GM19395 (cell line): ENCODE data around the gene NXPH4.

Experiments used
- ATAC-seq: cut with Tn5 transposase; IDR thresholded peaks from one replicate; pipeline ENCODE4 v1.9.1; 2021; ENCODE audit warnings: mild to moderate bottlenecking, moderate library complexity; ENCODE audit not compliant: unreplicated experiment

Gene NXPH4

DNA sequence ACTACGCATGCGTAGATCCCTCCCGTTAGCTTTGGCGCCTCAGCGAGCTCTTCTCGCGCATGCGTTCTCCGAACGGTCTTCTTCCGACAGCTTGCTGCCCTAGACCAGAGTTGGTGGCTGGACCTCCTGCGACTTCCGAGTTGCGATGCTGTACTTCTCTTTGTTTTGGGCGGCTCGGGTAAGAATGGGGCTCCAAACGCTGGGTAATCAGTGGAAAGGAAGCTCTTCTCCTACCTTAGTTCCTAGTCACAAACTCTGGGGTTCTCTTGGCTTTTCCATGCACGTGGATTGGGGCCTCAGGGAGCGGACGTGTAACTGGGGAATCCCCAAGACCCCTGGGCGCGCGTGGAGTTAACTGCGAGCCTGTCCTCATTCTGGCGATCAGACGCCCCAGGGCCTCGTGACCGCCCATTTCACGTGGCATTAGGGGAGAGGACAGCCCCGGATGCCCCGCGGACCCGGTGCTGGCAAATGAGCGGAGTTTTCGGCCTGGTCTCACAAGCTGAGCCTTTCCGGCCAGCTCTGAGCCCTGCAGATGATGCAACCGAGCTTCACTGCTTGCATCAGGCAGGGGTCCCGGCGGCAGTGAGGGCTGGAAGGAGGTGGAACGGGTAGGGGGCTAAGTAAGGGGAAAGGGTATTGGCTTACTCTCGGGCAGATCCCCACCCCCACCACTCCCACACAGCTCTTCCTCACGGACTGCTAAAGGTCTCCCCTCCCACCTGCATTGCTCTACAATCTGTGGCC is 13.2 kb downstream of the NXPH4 start, which contains the start of gene SHMT2:
Gene SHMT2, plus strand, starts transcription at position 78 of the 747 bp plus-strand sequence. Its CDS starts 68 bp downstream, at position 146.
- ATAC-seq, result peak; percentile 65

GRCh38 chr12:57230381-57231155 is 14.0 kb downstream of the NXPH4 start:
- ATAC-seq, result no peak

DNA sequence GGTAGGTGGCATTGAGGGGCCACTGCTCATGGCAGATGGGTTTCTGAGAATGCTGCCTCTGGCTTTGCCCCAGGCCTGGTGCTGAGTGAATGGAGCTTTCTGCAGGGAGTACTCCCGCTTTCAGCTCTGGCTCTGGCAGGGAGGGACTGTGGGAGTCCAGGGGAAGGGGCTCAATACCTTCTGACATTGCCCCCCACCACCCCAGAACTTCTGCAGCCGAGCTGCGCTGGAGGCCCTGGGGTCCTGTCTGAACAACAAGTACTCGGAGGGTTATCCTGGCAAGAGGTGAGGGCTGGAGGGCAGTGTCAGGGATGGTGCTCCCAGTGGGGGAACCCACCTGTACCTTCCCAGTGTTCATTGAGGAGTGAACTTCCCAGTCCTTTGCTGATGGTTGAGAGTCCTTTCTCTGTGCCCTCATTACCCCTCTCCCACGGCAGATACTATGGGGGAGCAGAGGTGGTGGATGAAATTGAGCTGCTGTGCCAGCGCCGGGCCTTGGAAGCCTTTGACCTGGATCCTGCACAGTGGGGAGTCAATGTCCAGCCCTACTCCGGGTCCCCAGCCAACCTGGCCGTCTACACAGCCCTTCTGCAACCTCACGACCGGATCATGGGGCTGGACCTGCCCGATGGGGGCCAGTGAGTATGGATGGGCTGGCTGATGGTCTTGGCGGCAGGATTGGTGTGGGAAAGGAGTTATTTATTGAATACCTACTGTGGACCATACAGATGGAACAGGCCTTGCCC is 14.9 kb downstream of the NXPH4 start:
- no peak for ATAC-seq

GRCh38 chr12:57232156-57232756 is 15.7 kb downstream of the NXPH4 start:
- ATAC-seq, result no peak

- ATAC-seq, result no peak
These were observed 17.0 kb downstream of the NXPH4 start for GRCh38 chr12:57233357-57234232.

DNA sequence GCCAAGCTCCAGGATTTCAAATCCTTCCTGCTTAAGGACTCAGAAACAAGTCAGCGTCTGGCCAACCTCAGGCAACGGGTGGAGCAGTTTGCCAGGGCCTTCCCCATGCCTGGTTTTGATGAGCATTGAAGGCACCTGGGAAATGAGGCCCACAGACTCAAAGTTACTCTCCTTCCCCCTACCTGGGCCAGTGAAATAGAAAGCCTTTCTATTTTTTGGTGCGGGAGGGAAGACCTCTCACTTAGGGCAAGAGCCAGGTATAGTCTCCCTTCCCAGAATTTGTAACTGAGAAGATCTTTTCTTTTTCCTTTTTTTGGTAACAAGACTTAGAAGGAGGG is 17.6 kb downstream of the NXPH4 start:
- no peak for ATAC-seq

GRCh38 chr12:57234571-57235016 is 18.0 kb downstream of the NXPH4 start:
- no peak for ATAC-seq

- no peak for ATAC-seq
These were observed 18.6 kb downstream of the NXPH4 start for GRCh38 chr12:57235017-57235727.

DNA sequence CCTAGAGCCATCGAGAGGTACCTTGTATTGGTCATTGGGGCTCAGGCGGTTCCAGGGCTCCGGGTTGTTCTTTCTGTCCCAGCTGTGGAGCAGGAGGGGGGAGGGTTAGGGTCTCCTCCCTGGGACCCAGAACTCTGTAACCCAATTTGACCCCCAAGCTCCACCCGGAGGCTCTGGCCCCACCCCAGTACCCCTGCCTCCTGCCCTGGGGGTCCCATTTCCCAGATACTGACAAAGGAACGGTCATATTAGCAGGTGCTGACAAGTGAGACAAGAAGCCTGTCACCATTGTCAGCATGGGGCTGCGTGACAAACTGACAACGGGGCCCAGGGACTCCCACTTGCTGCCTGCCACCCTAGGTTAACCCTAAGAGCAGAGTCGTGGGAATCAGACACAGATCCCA is 19.1 kb downstream of the NXPH4 start:
- ATAC-seq, result no peak

GRCh38 chr12:57236201-57236924 is 19.8 kb downstream of the NXPH4 start:
- no peak for ATAC-seq

DNA sequence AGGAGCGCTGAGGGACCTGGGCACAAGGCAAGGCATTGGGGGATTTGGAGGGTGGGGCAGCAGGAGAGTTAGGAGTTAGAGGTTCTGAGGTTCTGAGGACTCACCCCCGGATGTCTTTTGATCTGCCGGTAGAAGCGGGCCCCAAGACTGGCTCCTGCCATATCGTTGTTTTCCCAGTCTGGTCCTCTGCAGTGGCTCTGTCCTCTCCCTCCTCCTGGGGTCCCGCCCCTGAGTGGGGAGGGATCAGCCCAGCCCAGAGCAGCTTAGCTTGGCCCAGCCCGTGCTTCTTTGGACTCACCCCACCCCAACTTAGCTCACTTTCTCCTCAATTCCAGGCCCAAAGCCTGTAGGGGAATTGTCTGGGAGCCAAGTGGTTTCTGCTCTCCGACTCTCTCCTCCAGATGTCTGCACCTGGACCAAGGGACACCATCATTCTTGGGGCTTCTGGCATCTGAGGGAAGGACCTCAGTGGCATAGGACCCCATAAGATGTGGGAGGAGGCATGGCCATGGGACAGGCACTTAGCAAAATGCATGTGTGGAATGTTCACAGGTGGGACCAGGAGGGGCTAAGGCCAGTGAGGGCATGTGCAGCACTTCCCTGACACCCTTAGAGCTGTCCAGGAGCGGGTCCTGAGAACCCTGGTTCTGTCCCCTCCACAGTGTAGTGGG is 20.5 kb downstream of the NXPH4 start:
- no peak for ATAC-seq

DNA sequence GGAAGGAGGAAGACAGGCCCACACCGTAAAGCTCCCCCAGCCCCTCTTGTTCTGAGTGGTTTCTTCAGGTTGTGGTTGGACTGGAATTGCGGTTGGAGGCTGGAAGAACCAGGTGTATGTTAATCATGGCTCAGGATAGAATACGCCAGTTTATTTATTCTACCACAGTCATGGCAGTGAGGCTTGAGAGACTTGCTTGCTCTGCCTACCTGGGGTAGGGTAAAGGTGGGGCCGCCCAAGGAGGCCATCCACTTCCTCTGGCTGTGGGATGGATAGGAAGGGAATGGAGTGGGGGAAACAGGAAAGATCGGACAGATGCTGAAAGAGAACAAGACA is 21.0 kb downstream of the NXPH4 start:
- no peak for ATAC-seq

DNA sequence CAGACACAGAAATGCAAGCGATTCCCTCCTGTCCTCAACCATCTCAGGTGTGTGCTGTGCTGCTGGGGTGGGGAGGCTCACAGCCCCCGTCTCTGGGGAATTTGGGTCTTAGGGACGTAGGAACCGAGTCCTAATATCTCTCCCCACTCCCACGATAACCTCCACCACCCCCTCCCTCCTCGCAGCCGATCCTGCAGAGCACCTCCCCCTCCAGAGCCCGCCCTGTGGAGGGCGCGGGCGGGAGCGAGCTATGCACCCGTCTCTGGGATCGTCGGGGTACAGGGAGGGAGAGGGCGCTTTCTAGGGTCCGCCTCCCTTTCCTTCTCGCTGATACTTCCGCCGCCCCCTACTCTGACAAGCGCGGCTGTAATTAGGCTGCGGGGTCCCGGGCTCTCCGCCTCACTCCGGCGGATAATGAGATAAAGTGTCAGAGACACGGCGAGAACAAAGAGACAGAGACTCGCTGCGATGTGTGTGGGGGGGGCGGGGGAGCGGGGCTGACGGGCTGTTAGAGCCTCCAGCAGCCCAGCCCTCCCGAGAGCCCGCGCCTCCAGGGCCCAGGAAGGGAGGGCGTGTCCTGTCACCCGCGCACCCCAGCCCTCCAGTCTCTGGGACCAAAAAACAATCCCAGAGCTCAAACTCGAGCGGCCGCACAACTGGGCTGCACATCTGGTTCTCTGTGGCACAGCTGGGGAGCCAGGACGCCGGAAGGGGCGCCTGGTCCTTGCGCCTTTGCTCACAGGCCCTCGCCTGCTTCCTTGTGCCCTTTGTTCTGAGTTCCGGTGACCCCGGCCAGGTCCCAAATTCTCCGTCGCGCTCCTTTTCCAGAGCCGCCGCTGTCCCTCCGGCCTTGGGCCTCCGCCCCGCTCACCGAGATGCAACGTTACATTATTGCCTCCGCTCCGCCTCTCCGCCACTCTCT is 21.6 kb downstream of the NXPH4 start:
- no peak for ATAC-seq

DNA sequence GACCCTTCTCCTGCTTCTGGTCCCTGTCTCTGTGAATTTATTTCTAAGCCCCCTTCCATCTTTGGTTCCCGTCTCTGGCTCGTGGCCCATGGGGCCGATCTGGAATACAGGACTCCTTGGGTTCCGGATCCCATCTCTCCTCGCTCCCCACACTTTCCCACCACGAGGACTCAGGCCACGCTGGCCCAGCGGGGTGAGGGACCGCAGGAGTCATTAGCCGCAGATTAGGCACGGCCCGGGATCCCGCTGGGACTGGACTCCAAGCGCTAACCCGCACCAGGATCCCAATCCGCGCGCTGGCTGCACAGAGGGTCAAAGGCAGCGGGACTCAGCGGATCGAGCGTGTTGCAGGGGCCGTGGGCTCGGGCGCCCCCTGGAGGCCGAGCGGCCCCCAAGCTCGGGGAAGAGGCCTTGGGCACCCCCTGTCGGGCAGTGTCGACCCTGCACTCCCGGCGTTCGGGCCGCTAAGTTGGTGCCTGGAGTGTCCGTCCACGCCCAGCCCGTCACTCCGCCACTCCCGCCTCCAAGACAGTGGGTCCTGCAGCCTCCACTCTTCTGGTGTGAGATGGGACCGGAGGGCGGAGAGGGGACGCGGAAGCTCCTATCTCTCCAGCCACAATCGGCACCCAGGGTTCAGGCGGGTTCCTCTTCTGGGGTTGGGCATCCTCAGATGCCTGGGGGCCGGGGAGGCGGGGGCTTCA is 22.4 kb downstream of the NXPH4 start:
- peak; percentile 50 for ATAC-seq

DNA sequence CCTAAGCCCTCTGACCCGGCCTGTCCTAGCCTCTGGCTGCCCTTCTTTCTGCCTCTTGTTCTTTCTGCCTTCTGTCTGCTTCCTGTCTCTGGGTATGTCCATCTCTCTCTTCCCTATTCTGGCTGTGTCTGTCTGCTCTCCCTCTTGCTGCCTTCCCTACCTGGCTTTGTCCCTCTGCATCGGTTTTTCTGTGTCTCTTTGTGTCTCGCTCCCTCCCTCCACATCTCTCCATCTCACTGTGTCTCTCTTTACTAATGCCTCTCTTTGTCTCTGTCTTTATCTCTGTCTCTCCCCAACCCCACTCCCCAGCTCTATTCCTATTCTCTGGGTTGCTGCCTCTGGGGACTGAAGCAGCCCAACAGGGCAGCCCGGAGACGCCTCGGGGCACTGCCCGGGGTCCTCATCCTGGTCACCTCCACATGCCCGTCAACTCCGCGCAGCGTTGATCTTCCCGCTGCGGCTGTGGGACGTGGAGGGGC is 23.0 kb downstream of the NXPH4 start:
- ATAC-seq, result peak; percentile 1

GRCh38 chr12:57240066-57240921 is 23.7 kb downstream of the NXPH4 start:
- no peak for ATAC-seq
